Mammary epithelial cell (primary cell): ENCODE measurements around the gene CCDC7.

Experiments
- CTCF ChIP-seq, 2 donors: IDR thresholded peaks in 1 of 2; conservative IDR thresholded peaks in 1 of 2; 2 replicates each; pipeline ENCODE4 v1.5.1; 2011 to 2012; ENCODE audit warnings: inconsistent platforms in 2 of 2, low read length in 2 of 2, mild to moderate bottlenecking in 2 of 2, control low read depth in 1 of 2, low read depth in 1 of 2; ENCODE audit not compliant: insufficient read depth in 1 of 2; ENCODE audit errors: extremely low read depth in 1 of 2
- EZH2 ChIP-seq: IDR thresholded peaks from 2 replicates; pipeline ENCODE4 v1.6.1; 2012; ENCODE audit warnings: low read length, inconsistent platforms, borderline replicate concordance

GRCh38 chr10:32426186-32426585, 19.8 kb upstream of the CCDC7 start:
- TF ChIP-seq CTCF (conservative IDR thresholded peaks at IDR 0.05 in 1 of 2, IDR thresholded peaks at IDR 0.05 in 1 of 2; ENCODE audit: extremely low read depth in 1 of 2, insufficient read depth in 1 of 2, low read depth in 1 of 2, low read length in 2 of 2) (no peak), EZH2 (no peak)
